Naive thymus-derived CD8-positive, alpha-beta T cell (primary cell): ENCODE data around the gene PDGFRA. TPM values are rescaled to one million over a fixed set of nuclear protein-coding genes. Genes with fewer than 3 reads are reported as not detected.

ENCODE experiments used
- ATAC-seq, 2 donors: fragments of 150-1000 bp; cut with Tn5 transposase in 1 of 2; sonication (Bioruptor Pico), chemical (Tn5 transposase) in 1 of 2; 1 replicate in 1 of 2; 2 replicates in 1 of 2; pipeline ENCODE4 v1.10.0; 2021; ENCODE audit warnings: mild to moderate bottlenecking in 2 of 2, moderate library complexity in 2 of 2
- POLR2A ChIA-PET: fragments of 350-600 bp; sonication (Branson Sonifier 250); formaldehyde crosslinking; loops from one replicate; lab custom pipeline; 2021; ENCODE audit warnings: antibody characterized with exemption; lab: Charles Lee
- DNase-seq, 10 donors: peaks; one replicate each; pipeline versions ENCODE4 v3.0.0 to v3.0.0-alpha.2; 2020 to 2022
- H3K27ac Mint-ChIP-seq, 10 donors: one replicate each; pipeline ENCODE4 v1.8.0; 2020 to 2022; ENCODE audit warnings: mild to moderate bottlenecking in 10 of 10, mixed read lengths in 10 of 10, moderate library complexity in 4 of 10, inconsistent platforms in 1 of 10
- H3K27me3 Mint-ChIP-seq, 5 donors: one replicate each; pipeline ENCODE4 v1.8.0; 2021 to 2022; ENCODE audit warnings: mixed read lengths in 5 of 5
- H3K36me3 Mint-ChIP-seq, 3 donors: one replicate each; pipeline ENCODE4 v1.8.0; 2020 to 2022; ENCODE audit warnings: mixed read lengths in 3 of 3, mild to moderate bottlenecking in 2 of 3, inconsistent platforms in 1 of 3
- H3K4me1 Mint-ChIP-seq, 4 donors: one replicate each; pipeline ENCODE4 v1.8.0; 2021 to 2022; ENCODE audit warnings: mixed read lengths in 4 of 4
- H3K4me3 Mint-ChIP-seq, 10 donors: one replicate each; pipeline ENCODE4 v1.8.0; 2020 to 2022; ENCODE audit warnings: mild to moderate bottlenecking in 10 of 10, mixed read lengths in 10 of 10, moderate library complexity in 6 of 10, inconsistent platforms in 1 of 10
- H3K9me3 Mint-ChIP-seq, 9 donors: one replicate each; pipeline ENCODE4 v1.8.0; 2020 to 2022; ENCODE audit warnings: mixed read lengths in 9 of 9, mild to moderate bottlenecking in 3 of 9, inconsistent platforms in 1 of 9, moderate library complexity in 1 of 9
- polyA plus RNA-seq, 3 donors: library from polyadenylated mRNA; unstranded; fragments of 300-500 nt; fragmentation: Illumina TruSeq; gene quantifications; one replicate each; pipeline ENCODE4 v1.2.3, GENCODE V29; 2021
- total RNA-seq, 8 experiments: library from RNA in 2 of 8; stranded (reverse) in 2 of 8; gene quantifications; one replicate each; pipeline ENCODE4 v1.2.3 and lab custom pipeline; 2021 to 2026

The PDGFRA gene
- total and polyA plus RNA-seq, 5 experiments from 2014 or later, result not detected

- Mint-ChIP-seq H3K4me1 (peaks cover 0 to 8% (median 6%) of the 10 kb centered on the region in 4 donors), H3K4me3 (no peak overlapping the region), H3K9me3 (peaks cover 0 to 2% (median 0%) of the 10 kb centered on the region in 9 donors), H3K36me3 (no peaks in the 10 kb centered on the region), H3K27ac (no peak overlapping the region), H3K27me3 (peaks cover 19 to 42% (median 31%) of the 10 kb centered on the region in 5 donors)
- DNase-seq (no peak), ATAC-seq (no peak)
- POLR2A ChIA-PET, result interaction anchor here (0.6 kb wide), 1 partner anchor 249 kb away, joined by 3 read pairs; no protein-coding TSS in a partner anchor
Measured at GRCh38 chr4:54215379-54216077, 13.6 kb upstream of the PDGFRA start.

GRCh38 chr4:54217642-54218495 is 11.2 kb upstream of the PDGFRA start:
- H3K27ac Mint-ChIP-seq, result no peak overlapping the region
- H3K36me3 Mint-ChIP-seq, result no peaks in the 10 kb centered on the region
- POLR2A ChIA-PET, result no interaction called here
- peaks cover 0 to 8% (median 6%) of the 10 kb centered on the region in 4 donors for H3K4me1 Mint-ChIP-seq
- DNase-seq, result peak in 9 of 10 donors; percentile 32 to 79 (median 54)
- peak overlapping the region in 6 of 10 donors; percentile 12 to 58 (median 44) for H3K4me3 Mint-ChIP-seq
- peaks cover 13 to 47% (median 34%) of the 10 kb centered on the region in 5 donors for H3K27me3 Mint-ChIP-seq
- peak; percentile 74 to 76 for ATAC-seq
- no peaks in the 10 kb centered on the region for H3K9me3 Mint-ChIP-seq

GRCh38 chr4:54218736-54219135 is 10.4 kb upstream of the PDGFRA start:
- DNase-seq (no peak), ATAC-seq (no peak)
- peak overlapping the region in 1 of 10 donors; percentile 25 for H3K27ac Mint-ChIP-seq
- no peak overlapping the region for H3K4me3 Mint-ChIP-seq
- POLR2A ChIA-PET, result no interaction called here
- H3K27me3 Mint-ChIP-seq, result peaks cover 13 to 55% (median 37%) of the 10 kb centered on the region in 5 donors
- no peaks in the 10 kb centered on the region for H3K36me3 Mint-ChIP-seq
- H3K9me3 Mint-ChIP-seq, result no peaks in the 10 kb centered on the region
- H3K4me1 Mint-ChIP-seq, result peaks cover 0 to 8% (median 6%) of the 10 kb centered on the region in 4 donors

GRCh38 chr4:54224996-54225597 is 4.0 kb upstream of the PDGFRA start:
- POLR2A ChIA-PET, result no interaction called here
- Mint-ChIP-seq H3K36me3 (no peaks in the 10 kb centered on the region), H3K4me1 (peaks cover 16 to 44% (median 39%) of the 10 kb centered on the region in 4 donors), H3K27ac (no peak overlapping the region), H3K4me3 (peak overlapping the region; percentile 41 to 85 (median 62)), H3K9me3 (no peaks in the 10 kb centered on the region), H3K27me3 (peaks cover 26 to 90% (median 69%) of the 10 kb centered on the region in 5 donors)
- ATAC-seq (no peak), DNase-seq (no peak)

- H3K4me1 Mint-ChIP-seq, result peaks cover 17 to 45% (median 42%) of the 10 kb centered on the region in 4 donors
- peaks cover 0 to 3% (median 0%) of the 10 kb centered on the region in 3 donors for H3K36me3 Mint-ChIP-seq
- no peak for ATAC-seq
- DNase-seq, result no peak
- peak overlapping the region in 1 of 10 donors; percentile 56 for H3K27ac Mint-ChIP-seq
- H3K4me3 Mint-ChIP-seq, result peak overlapping the region; percentile 60 to 87 (median 78)
- POLR2A ChIA-PET, result no interaction called here
- H3K27me3 Mint-ChIP-seq, result peaks cover 25 to 93% (median 68%) of the 10 kb centered on the region in 5 donors
- no peaks in the 10 kb centered on the region for H3K9me3 Mint-ChIP-seq
Measured at GRCh38 chr4:54225598-54226403, 3.3 kb upstream of the PDGFRA start.

GRCh38 chr4:54226404-54227255 is 2.5 kb upstream of the PDGFRA start:
- peak overlapping the region; percentile 65 to 87 (median 80) for H3K4me3 Mint-ChIP-seq
- DNase-seq (no peak), ATAC-seq (no peak)
- peaks cover 27 to 96% (median 70%) of the 10 kb centered on the region in 5 donors for H3K27me3 Mint-ChIP-seq
- peak overlapping the region in 1 of 10 donors; percentile 56 for H3K27ac Mint-ChIP-seq
- peaks cover 0 to 3% (median 0%) of the 10 kb centered on the region in 3 donors for H3K36me3 Mint-ChIP-seq
- POLR2A ChIA-PET, result no interaction called here
- no peaks in the 10 kb centered on the region for H3K9me3 Mint-ChIP-seq
- H3K4me1 Mint-ChIP-seq, result peaks cover 17 to 49% (median 45%) of the 10 kb centered on the region in 4 donors

- no peak for ATAC-seq
- Mint-ChIP-seq H3K4me1 (peaks cover 17 to 57% (median 51%) of the 10 kb centered on the region in 4 donors), H3K27ac (peak overlapping the region in 1 of 10 donors; percentile 7)
Measured at GRCh38 chr4:54227256-54228055, 1.6 kb upstream of the PDGFRA start.

GRCh38 chr4:54228056-54228527 is 1.0 kb upstream of the PDGFRA start:
- peak overlapping the region in 8 of 10 donors; percentile 25 to 87 (median 80) for H3K4me3 Mint-ChIP-seq
- ATAC-seq, result peak in 1 of 2 donors; percentile 47
- H3K4me1 Mint-ChIP-seq, result peaks cover 17 to 57% (median 52%) of the 10 kb centered on the region in 4 donors
- peak in 1 of 10 donors; percentile 32 for DNase-seq
- H3K27ac Mint-ChIP-seq, result peak overlapping the region in 1 of 10 donors; percentile 30
- no peaks in the 10 kb centered on the region for H3K9me3 Mint-ChIP-seq
- POLR2A ChIA-PET, result no interaction called here
- peaks cover 29 to 92% (median 68%) of the 10 kb centered on the region in 5 donors for H3K27me3 Mint-ChIP-seq
- H3K36me3 Mint-ChIP-seq, result peaks cover 0 to 3% (median 0%) of the 10 kb centered on the region in 3 donors

More at GRCh38 chr4:54227256-54228055, 1.6 kb upstream of the PDGFRA start:
- peaks cover 29 to 98% (median 73%) of the 10 kb centered on the region in 5 donors for H3K27me3 Mint-ChIP-seq
- no peak for DNase-seq
- H3K9me3 Mint-ChIP-seq, result no peaks in the 10 kb centered on the region
- peak overlapping the region; percentile 56 to 87 (median 80) for H3K4me3 Mint-ChIP-seq
- H3K36me3 Mint-ChIP-seq, result peaks cover 0 to 3% (median 0%) of the 10 kb centered on the region in 3 donors
- POLR2A ChIA-PET, result no interaction called here

GRCh38 chr4:54228546-54228945 is 547 bp upstream of the PDGFRA start:
- ATAC-seq (no peak), DNase-seq (no peak)
- H3K9me3 Mint-ChIP-seq, result no peaks in the 10 kb centered on the region
- H3K36me3 Mint-ChIP-seq, result peaks cover 0 to 3% (median 0%) of the 10 kb centered on the region in 3 donors
- POLR2A ChIA-PET, result no interaction called here
- H3K27ac Mint-ChIP-seq, result peak overlapping the region in 1 of 10 donors; percentile 30
- H3K4me3 Mint-ChIP-seq, result peak overlapping the region in 9 of 10 donors; percentile 11 to 87 (median 76)
- peaks cover 18 to 62% (median 54%) of the 10 kb centered on the region in 4 donors for H3K4me1 Mint-ChIP-seq
- peaks cover 29 to 88% (median 65%) of the 10 kb centered on the region in 5 donors for H3K27me3 Mint-ChIP-seq
